Measurements from ENCODE around the gene SESN1.

The SESN1 gene

DNA sequence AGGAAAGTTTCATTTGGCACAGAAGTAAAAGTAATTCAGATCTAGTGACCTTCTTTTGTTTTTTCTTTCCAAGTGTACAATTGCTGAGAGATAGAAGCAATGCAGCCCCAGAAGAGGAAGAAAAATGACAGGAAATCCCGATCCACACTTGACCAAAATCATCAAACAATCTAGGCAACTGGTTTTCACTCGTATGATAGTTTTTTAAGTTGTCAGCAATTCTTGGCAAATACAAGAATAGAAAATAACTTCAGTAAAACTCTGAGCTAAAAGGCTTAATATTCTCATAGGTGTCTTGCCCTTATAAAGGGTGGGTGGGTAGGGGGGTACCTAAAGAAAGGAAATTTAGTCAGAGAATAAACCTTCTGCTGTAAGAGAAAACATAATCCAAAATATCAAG lies 36.0 kb downstream of the SESN1 start:
- DNase-seq: no peak

DNA sequence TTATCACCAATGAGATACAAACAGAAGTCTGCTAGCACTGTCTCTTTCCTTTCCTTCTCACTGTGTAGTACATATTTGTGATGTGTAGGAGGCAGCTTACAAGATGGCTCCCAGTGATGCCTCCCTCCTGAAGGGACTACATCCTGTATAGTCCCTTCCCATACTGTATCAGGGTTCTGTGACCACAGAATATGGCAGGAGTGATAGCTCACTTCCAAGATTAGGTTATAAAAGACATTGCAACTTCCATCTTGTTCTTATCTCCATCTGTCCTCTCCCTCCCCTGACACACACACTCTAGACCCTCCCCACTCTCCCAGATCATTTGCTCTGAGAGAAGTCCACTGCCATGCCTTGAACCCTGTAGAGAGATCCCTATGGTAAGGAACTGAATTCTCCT lies 38.0 kb downstream of the SESN1 start:
- no peak for DNase-seq

DNA sequence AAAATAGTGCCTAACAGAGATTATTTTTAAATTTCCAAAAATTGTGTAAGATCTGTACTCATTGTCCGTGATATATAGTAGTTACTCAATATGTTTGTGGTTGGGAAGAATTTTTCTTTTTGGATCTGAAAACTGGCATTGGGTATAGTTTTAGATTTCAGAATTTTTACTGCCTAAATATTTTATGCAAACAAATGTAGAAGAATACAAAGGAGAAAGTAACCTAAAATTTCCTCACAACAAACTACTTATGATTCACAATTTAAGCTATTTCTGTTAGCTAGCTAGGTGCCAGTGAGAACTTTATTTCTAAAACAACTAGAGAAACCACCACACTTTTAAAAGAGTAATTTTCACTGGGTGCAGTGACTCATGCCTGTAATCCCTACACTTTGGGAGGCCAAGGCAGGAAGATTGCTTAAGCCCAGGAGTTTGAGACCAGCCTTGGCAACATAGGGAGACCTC lies 38.8 kb downstream of the SESN1 start:
- no peak for DNase-seq

DNA sequence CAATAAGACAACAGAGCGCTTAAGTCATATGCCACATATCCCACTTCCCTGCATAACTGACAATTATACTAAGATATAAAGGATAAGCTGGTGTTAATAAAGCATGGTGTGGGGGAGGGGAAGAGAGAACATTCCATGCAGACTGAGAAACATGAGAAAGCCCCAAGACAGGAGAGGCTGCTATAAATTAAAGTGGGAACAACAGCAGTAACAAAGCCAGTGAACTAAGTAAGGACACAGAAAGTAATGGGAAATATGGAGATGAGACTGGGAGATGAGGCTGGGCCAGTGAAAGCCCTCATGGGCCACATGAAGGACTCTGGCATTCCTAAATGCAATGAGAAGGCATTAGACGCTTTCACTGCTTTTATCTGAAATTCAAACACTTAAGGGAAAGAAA lies 41.3 kb downstream of the SESN1 start:
- no peak for DNase-seq

DNA sequence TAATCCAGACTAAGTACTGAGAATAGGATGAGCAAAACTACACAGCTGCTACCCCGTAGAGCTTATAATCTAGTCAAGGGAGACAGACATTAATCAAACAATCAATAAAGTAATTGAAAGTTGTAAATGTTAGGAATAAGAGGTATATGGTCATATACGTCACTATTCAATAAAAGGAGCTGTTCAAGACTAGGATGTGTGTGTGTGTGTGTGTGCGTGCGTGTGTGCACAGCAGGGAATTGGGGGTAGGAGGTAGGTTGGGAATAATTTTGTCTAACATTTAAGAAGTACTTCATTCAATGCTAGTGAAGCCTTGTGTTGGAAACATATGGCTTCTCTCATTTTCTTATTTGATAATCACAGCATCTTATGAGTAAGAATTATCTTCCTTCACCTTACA lies 41.8 kb downstream of the SESN1 start:
- DNase-seq: no peak

DNA sequence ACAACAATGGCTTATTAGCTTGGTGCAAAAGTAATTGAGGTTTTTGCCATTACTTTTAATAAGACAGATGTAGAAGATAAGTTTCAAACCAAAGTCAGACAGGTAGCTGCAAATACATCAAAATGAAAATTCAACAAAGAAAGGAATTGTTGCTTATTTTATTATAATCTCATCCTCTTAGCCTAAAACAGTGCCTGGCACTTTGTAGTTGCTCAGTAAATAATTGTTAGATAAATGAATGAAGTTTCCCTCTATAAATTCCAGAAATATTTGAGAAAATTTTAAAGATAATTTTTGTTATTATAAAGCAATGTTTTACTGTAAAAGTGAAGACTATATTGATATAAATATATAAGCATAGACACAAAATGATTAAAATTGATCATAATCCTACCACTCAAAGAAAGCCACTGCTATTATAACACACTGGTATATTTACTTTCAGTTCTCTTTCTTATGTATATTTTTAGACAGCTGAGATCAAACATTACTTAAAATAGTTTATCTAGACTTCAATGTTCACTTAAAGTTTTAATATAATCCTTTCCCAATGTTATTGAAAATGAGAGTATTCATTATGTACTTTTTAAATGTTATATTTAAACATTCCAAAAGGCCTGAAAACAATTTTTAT lies 42.5 kb downstream of the SESN1 start:
- no peak for DNase-seq

DNA sequence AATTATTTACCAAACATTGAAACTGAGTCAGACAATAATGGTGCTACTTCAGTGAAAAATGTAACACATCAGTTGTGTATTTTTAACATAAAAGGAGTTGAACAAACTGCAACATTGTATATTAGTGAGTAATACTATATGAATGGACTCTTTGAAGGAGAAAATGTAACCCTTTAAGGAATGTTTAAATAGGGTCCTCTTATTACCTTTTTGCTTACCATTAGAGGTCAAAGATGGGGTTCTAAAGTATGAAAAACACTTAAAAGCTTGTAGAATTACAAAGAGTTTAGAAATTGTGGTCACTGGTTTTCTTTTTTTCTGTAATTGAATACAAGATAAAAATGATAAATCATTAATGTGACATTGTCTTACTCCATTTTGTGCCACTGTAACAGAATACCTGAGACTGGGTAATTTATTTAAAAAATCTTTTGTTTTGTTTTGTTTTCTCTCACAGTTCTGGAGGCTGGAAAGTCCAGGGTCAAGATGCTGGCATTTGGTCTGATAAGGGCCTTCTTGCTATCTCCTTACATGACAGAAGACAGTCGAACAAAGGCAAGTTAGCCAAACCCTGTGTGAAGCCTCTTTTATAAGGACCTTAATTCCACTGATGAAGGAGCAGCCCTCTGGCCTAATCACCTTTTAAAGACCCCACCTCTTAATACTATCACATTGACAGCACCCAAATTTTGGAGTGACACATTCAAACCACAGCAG lies 43.2 kb downstream of the SESN1 start:
- no peak for DNase-seq

DNA sequence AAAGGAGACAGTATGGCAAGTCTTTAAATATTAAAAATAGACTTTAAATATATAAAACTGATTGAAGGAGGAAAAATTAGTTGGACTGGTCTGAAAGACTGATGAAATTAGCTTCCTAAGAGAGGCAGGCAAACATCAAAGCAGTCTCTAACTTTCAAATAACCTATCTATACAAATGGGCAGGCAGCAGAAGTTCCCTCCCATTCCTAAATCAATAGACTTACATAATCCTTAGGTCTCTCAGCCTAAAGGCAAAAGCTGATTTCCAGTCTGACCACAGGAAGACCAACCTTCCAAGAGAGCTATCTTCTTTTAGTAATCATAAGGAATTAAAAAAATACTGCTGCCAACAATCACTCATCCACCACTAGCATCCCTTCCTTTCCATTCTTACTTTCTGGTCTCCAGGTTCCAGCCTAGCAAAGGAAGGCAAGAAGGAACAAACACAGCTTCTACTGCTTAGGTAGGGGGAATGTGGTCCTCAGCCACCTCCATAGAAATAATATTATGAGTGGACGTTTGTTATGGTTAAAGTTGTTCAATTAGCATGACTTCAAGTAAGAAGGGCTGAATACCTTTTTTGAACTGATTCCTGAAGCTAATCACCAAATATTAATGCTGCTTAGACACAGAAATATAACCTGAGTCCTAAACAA lies 44.1 kb downstream of the SESN1 start:
- no peak for DNase-seq

DNA sequence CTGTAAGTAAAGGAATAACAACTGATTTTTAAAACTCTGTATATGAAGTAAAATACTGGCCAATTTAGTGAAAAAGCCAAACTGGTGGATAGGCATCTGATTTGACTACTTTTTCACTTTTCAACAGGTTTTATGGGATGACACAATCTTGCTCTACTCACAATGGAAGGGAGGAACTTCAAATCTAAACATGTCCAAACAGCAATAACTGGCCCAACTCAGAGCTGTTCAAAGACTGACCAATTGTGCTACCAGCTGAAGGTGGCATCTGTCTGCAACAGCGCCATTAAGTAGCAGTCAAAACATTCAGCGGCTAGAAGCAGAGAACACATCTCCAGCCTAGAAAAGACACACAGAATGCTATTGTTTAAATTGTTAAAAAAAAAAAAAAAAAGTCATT lies 44.6 kb downstream of the SESN1 start:
- no peak for DNase-seq

DNA sequence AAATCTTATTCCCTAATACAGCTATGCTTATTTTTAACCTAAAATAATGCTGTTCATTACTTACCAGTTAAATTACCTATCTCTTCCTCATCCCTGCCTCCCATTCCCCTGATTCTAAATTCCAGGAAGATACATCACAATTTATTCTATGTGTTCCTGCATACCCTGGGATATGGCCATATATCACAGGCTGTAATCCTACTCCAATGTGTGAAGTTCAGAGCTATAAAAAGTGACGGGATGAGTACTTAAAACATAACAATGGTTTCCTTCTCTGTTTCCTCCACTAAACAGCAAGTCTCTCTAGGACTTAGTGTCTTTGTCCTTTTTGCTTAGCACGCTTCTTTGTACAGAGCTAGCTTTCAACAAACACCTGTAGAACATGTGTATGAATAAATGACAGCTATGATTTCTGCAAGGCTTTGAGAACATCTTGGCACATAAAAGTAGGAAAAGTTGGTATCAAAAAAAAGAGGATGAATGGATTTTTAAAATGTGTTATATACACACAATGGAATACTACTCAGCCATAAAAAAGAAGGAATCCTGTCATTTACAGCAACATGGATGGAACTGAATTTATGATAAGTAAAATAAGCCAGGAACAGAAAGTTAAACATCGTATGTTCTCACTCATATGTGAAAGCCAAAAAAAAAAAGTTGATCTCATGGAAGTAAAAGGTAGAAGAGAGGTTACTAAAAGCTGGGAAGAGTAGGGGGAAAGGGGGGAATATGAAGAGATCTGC lies 45.8 kb downstream of the SESN1 start:
- no peak for DNase-seq

DNA sequence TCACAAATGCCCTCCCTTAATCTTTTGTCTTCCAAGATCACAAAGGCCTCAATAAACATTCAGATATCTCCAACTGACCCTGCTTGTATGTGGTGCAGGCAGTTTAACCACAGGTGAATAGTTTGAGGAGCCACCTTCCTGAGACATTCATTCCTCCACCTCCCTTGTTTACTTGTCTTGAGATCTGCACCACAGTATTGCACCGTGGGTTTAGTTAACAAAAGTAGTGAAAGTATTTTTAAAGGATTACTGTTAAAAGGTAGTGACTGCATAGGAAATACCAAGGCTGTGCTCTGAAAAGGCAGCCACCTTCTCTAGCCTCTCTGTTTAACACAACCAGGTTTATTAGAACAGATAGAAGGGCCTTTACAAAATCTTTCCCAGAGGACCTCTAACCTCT lies 46.5 kb downstream of the SESN1 start:
- no peak for DNase-seq

DNA sequence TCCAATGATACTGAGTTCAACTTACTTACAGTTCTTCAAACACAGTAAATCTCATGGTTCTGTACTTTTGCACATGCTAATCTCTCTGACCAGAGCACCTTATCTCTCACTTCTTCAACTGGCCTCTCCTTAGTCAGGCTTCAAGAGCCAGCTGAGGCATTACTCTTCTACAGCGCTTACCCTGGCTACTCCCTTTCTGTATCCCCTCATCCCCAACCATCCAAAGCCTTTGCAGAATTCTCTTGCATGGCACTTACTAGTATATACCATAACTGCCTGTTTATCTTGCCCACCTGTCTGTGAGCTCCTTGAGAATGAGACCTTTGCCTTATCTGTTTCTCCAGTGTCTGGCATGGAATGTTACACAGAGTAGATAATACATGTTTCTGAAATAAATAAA lies 49.2 kb downstream of the SESN1 start:
- no peak for DNase-seq

DNA sequence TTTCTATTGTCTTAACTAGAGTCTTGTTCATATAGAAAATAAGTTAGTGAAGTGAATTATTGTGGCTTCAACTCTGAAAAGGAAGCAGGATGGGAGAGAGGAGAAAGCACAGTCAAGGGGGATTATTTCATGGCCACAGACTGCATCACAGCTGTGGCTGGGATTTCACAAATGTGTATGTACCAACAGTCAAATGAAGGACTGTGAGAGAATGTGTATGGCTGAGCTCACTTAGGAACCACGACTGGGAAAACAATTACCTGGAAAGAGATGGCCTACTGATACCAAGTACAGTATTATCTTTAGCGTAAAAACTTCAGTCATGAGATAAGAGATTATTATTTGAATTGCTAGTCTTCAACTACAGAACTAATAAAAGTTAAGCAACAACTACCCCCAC lies 54.9 kb downstream of the SESN1 start:
- no peak for DNase-seq

DNA sequence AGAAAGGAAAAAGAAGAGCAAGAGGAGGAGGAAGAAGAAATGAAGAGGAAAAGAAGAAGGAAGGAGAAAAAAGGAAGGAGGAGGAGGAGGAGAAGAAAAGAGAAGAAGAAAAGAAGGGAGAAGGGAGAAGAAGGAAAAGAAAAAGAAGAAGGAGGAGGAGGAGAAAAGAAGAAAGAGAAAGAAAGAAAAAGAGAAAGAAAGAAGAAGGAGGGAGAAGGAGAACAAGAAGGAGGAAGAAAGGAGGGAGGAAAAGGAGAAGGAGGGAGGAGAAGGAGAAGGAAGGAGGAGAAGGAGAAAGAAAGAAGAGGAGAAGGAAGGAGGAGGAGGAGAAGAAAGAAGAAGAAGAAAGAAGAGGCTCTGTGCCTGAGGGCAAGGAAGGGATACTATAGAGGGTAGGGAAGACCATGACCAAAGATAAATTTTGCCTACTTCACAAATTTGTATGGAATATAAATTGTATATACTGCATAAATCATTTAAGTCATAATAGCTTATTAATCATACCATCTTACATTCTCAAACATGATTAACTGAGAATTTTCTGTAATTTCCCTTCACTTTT lies 55.7 kb downstream of the SESN1 start:
- DNase-seq: no peak

DNA sequence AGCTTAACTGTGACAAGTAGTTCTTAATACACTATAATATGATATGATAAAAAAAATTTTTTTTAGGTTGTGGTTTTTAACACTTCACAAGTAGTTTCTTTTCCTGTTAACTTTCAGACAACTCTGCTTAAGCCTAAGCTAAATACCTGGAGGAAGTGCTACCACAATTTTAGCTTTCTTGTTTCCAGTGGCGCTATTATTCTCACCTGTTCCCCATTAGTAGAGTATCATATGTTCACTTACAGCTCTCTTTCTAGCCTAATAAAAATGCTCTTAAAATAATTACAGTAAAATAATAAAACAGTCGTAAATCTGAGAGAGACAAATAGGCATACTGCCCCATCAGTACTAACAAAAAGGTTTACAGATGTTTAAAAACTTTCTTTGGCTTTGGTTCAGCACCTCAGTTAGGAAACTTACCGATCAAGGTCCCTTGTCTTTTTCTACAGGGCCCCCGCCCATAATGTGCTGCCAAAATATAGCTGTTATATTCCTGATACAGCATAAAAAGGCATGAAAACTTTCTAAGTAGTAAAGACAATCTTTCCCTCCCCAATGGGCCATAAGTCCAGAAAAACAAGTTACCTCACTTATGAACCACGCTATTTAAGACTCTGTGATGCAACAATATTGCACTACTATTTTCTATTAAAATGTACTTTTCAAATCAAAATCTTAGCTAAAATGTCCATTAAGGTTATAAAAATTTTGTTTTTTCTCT lies 57.9 kb downstream of the SESN1 start:
- DNase-seq: no peak

DNA sequence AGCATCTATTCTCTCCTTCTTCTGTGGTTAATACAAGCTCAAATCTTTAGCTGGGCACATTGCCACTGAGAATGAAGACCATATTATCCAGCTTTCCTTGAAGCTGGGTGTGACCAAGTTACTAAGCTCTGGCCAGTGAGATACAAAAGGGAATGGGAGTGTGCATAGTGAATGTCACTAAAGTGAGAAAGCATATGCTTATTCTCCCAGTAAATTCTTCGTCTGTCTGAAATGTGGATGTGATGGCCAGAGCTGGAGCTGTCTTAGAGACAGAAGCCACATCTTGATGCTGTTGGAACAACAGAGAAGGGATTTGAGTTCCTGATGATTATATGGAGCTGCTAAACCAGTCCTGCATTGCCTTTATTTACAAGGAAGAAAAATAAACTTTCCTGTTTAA lies 60.1 kb downstream of the SESN1 start:
- DNase-seq: no peak

DNA sequence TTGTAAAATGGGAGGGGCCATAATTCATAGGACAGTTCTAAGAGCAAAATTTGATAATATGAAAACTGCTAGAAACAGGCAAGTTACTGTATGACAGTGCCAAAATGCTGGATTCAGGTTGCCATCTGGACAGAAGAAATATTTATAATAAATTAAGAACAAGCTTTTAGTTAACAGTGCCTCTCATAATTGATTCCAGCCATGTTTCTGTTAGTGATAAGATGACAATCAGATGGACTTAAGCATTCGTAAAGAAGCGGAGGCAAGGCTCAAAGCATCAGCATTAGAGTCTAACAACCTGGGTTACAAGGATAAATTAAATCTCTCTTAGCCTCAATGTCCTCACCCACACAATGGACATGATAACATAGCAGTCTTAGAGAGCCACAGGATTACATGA lies 61.0 kb downstream of the SESN1 start:
- no peak for DNase-seq

DNA sequence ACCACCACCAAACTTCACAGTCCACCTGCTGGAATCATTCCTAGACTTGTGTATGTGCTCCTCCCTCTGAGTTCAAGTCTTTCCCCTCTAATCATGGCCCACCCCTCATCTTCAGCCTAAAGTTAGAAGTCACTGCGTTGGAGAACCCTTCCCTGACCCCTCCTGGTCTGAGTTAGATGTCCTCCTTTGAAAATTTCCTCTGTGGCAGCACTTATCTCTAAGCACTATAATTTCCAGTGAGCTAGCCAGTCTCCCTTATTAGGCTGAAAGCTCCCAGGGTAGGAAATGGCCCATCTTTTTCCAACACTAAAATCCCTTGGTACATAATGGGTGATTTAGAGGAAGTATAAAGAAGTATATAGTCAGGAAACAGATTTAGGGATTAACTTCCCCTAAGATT lies 63.2 kb downstream of the SESN1 start:
- no peak for DNase-seq

DNA sequence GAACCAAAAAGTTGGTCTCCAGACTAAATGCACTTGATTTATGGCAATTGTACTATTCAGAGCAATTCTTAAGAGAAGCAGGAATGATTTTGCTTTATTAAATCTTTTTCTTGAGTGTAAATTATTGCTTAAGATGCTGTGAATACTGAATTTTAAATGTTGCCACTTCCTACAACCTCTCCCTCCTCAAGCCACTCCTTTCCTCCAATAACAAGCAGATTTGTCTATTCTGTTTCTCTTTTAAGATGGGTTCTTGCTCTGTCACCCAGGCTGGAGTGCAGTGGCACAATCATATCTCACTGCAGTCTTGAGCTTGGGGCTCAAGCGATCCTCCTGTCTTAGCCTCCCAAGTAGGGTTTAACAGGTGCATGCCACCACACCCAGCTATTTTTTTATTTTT lies 65.3 kb downstream of the SESN1 start:
- DNase-seq: no peak

DNA sequence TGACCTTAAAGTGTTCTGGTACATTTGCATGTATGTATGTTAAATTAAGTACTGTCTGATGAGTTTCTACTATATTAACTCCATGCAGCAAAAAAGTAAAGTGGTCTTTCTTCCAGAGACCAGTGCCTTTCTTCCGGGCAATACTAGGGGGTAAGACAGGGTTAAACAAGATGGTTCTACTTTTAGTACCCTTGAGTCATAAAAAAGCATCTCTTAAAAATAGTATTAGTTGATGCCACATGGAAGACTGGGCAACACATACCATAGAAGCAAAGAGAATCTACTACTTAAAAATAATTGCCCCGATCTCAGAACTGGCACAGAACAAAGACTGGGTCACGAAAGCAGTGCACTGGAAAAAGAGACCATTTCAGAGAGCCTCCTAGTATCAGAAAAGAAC lies 66.2 kb downstream of the SESN1 start:
- no peak for DNase-seq

DNA sequence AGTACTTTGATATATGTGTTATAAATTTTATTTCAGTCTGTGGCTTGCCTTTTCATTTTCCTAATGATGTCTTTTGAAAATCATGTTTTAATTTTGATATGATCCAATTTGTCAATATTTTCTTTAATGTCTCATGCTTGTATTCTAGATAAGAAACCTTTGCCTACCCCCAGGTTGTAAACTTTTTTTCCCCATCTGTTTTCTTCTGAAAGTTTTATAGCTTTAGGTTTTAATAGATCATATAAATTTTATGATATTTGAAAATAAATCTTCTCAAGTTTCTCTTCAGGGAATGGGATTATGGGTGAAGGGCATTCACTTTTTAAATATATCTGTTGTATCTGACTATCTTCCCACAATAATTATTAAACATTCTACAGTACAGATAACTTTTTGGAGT lies 66.7 kb downstream of the SESN1 start:
- DNase-seq: no peak

DNA sequence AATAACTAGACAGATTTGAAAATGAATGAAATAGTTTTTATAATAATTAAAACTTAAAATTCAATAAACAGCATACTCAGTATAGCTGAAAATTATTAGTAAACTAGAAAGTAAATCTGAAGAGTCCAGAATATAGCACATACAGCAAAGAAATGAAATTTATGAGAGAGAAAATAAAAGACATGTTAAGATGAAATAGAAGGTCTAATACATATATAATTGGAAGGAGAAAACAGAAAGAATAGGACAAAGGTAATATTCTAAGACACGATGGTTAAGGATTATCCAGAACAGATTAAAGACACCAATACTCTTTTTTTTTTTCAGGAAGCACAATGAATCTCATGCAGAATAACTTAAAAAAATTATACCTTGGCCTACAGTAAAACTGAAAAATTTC lies 69.0 kb downstream of the SESN1 start:
- no peak for DNase-seq

DNA sequence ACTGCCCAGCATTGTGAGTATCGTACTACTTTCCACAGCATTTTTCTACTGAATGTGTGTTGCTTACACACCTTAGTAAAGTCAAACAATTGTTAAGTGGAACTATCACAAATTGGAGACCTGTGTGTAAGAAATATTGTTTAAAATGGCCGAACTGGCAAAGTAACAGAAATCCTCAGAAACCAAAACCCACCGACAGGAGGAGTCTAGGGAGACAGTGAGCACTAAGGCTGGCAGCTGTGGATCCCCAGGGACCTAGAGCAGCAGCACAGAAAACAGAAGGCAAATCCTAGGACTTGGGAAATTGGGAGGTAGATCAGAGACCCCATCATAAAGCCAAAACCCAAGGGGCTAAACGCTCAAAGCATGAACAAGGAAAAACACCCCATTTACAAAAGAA lies 69.9 kb downstream of the SESN1 start:
- no peak for DNase-seq

All from CD4-positive, alpha-beta T cell treated with Interferon gamma for 1 hour (primary cell).